NCI-H187 treated with DMSO at 0.1 percent for 48 hours (cell line): ENCODE data around the gene DRG2.
A peak's percentile ranks its signal among the peaks of the same experiment; 100 is the strongest.

ENCODE experiments used
- DNase-seq: peaks from one replicate; lab custom pipeline; 2025; lab: John Stamatoyannopoulos, UW

DRG2 gene, protein sequence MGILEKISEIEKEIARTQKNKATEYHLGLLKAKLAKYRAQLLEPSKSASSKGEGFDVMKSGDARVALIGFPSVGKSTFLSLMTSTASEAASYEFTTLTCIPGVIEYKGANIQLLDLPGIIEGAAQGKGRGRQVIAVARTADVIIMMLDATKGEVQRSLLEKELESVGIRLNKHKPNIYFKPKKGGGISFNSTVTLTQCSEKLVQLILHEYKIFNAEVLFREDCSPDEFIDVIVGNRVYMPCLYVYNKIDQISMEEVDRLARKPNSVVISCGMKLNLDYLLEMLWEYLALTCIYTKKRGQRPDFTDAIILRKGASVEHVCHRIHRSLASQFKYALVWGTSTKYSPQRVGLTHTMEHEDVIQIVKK

DNA sequence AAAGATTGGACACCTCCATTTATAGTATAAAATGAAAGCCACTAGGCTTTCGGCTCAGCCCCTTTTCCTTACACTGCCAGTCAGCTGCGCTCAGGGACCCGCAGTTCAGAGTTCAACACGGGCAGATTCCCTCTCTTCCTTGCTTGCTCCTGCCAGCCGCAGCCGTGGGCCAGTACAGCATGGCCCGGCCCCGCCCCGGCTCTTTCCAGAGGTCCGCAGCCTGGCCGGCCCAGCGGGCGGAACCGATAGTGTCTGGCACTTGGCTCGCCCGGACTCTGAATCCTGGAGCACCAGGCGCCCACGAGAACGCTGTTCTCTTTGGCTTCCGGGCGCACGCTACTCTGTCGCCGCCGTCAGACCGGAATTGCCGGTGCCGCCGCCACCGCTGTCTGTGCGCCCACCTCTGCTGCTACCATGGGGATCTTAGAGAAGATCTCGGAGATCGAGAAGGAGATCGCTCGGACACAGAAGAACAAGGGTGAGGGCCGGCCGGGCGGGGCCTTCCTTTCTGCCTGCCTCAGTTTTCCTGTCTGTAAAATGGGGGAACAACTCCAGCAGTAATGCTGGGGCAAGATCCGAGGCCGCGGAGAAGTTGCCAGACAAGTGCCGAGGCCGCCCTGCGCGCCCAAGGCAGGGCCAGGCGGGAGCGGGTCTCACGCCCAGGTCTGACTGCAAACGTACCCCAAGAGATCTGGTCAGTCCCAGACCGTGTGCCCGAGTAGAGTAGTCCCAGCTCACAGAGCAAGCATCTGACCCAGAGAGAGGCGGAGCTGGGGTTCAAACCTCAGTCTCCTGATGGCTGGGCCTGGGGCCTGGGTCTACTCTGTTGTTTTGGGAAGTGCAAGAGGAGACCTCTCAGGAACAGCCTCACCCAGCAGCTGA is at the start of gene DRG2:
Gene DRG2, plus strand, starts transcription at position 339 of the 882 bp plus-strand sequence. Its CDS starts 76 bp downstream, at position 415.
- DNase-seq, result peak; percentile 3

DNA sequence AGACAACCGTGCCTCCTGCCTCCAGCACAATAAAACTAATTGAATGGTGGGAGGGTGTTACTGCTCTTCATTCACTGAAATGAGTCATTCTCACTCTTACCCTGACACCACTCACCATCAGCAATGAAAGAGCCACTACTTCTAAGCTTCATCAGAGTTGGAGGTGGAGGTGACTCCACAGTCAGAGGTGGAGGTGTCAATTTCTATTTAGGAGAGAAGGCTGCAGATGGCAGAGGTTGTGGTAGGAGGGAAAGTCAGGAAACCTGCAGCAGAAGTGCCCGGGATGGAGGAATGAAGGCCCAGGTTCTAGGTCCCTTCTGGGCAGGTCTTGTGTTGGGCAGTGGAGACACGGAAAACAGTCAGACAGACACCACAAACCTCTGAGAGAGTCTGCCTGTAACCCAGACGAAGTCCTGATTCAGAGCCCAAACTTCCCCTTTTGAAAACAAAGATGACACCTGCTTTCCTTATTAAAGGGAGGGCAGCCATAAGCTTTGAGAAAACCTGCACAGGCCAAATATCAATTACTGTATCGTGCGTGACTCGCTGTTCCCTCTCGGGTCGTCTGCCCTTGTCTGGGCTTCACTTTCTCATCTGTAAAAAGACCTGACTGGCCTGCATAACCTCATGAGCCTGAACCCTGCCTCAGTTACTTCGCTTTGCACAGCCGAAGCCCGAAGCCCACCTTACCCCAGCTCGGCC is 49.4 kb upstream of the DRG2 start:
- no peak for DNase-seq

DNA sequence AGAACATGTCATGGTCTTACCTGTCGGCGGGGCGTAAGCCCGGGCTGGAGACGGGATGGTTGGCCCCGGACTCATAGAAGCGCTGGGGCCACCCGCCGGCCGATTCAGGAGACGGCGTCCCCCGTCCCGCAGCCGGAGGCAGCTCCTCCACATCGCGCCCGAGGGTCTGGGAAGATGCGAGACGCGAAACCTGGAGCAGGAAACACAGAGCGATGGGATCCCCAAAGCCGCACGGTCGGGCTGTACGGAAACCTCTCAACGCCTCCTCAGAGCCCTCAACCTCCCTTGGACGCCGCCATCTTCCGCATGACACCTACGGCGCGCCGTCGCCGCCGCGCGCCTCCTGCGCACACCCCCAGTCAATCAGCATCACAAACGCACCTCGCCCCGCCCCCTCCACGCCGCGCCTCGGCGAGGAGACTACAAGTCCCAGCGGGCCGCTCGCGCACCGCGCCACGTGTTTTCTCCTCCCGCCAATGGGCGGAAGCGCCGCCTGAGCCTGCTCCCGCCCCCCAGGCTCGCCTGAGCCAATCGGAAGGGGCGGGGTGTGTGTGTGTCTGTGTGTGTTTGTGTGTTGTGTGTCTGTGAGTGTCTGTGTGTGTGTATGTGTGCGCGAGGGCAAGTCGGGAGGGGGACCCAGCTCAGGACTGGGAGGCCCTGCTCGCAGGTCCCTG is 48.8 kb upstream of the DRG2 start, which contains the start of the genes ATPAF2 and GID4:
Gene ATPAF2, minus strand, starts transcription at position 308 of the 674 bp plus-strand sequence. Its CDS starts 155 bp downstream, at position 153.
Gene GID4, plus strand, starts transcription at position 548 of the 674 bp plus-strand sequence. Its CDS starts 57 bp downstream, at position 605.
- DNase-seq, result peak; percentile 88

DNA sequence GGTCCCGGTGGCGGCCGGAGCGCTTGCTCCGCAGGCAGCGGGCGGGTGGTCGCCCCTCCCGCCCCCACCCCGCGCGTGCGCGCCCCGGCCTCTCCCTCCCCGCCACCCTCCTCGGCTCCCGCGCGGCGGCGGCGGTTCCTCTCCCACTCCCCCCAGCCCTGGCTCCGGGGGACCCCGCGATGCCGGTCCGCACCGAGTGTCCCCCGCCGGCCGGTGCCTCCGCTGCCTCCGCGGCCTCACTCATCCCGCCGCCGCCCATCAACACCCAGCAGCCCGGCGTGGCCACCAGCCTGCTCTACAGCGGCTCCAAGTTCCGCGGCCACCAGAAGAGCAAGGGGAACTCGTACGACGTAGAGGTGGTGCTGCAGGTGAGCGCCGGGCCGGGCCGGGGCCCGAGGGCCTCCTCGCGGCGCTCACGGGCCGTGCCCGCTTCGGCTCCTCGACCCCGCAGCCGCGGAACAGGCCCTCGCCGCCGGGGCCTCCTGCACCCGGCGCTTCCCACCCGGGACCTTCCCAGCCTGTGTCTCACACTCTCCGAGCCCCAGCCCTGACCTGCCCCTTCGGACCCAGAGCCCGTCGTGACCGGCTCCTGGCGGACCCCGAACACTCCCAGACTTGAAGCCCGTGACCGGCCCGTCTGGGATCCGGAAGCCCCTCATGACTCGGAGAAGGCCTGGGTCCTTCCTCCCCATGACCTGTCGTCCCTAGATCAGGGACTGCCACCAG is 48.0 kb upstream of the DRG2 start:
- no peak for DNase-seq

DNA sequence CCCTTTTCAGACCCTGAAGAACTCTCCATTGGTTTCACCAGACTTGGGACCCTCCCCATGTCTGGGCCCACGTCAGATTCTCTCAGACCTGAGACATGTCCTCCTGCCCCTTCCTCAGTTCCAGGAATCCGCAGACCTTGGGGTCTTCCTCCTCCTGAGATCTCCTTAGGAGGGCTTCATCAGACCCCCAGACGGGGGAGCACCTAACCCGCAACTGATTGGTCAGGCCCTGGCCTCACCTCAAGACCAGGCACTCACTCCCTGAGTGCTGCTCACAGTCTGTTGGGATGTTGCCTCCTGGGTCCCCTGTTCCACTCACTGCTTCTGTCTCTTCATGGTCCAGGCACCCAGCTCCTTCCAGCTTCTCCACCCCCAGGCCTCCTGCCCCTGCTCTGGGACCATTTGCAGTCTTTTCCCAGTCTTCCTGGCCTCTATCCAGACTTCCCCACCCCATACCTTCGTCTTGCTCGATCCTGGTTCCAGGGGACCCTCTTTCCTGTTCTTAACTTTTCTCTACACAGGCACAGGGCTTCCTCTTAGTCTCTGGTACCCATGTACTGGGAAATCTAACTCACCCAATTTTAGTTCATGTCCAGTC is 47.4 kb upstream of the DRG2 start:
- no peak for DNase-seq

DNA sequence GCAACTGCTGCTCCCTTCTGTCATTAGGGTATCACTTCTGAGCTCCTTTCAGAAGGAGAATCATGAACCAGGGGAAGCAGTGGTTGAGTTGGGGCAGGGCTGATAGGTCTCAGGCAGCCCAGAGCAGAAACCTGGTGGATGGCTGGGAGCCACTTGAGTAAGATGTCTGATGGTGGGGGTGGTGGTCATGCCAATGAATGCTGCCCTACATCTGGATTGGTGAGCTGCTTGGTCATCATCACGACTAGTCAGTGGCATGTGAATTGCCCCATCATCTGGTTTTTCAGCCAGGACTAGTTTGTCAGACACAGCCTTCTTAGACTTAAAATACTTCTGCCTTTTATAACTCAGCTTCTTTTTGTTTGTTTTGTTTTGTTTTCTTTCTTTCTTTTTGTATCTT is 46.0 kb upstream of the DRG2 start:
- no peak for DNase-seq

DNA sequence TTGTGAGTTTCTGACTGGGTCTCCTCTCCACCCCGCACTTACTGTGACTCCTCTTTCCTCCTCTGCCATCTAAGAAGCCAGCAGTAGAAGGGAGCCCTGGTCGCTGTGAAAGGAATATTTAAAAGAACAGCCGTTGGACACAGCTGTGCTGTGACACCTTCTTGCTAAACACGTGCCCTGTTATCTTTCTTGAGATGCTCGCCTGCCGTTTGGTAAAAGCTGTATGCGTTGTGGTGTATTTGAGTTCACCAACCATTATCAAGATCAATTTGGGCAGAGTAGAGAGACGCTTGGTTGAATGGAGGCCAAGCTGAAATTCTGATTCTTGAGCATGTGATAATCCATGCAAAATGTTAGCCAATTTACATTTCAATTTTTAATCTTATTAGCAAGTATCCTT is 44.8 kb upstream of the DRG2 start:
- DNase-seq, result no peak

DNA sequence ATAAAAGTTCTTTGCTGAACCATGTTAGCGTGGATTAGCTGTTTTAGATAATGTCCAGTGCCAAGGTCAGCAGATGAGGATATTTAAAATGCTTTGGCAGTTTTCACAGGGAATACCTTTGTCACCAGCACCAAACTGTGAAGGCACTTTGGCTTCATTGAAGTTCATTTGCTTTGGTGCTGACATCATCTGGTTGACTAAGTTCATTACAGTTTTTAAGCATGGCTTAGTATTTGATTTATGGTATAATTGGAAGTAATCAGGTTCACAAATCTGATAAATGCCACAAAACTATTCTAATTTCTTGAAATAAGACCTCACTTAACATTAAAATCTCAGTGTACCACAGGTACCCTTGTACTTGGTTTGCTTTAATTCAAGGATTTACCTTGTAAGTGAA is 44.3 kb upstream of the DRG2 start:
- DNase-seq, result no peak

DNA sequence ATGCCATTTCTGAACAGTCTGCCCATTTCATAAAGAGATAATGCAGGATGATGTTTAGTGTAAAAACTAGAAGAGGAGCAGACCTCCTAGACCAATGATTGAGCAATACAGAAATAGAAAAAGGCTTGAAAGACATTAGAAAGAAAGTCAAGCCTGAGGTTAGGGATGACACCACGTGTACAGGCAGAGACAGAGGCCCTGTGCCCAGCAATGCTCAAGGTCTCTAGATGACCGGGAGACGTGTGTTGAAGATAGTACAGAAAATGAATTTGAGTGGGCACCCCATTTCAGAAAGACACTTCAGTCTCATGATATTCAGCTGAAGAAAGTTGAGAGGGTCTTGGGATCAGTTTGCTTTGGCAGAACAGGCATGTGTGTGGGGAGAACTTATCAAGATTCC is 43.1 kb upstream of the DRG2 start:
- DNase-seq, result no peak

DNA sequence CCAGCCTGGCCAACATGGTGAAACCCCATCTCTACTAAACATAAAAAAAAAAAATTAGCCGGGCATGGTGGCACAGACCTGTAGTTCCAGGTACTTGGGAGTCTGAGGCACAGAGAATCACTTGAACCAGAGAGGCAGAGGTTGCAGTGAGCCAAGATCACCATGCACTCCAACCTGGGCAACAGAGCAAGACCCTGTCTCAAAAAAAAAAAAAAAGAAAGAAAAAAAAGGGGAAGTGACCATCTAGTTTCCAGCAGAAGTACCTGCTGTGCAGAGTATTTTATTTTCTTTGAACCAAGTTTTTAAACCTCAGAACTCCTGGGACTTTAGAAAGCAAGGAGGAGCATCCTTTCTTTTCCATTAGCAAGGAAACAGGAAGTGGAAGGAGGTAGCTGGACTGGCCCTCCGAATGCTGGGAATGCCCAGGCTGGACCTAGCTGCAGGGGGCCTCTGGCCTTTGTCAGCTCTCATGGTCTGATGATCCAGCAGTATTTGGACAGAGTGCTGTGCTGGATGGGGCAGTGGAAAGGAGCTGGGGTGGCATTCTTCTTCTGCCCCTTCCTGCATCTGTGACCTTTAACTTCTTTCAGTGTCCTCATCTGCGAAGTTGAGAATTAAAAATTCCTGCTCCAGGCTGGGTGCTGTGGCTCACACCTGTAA is 41.9 kb upstream of the DRG2 start:
- no peak for DNase-seq

DNA sequence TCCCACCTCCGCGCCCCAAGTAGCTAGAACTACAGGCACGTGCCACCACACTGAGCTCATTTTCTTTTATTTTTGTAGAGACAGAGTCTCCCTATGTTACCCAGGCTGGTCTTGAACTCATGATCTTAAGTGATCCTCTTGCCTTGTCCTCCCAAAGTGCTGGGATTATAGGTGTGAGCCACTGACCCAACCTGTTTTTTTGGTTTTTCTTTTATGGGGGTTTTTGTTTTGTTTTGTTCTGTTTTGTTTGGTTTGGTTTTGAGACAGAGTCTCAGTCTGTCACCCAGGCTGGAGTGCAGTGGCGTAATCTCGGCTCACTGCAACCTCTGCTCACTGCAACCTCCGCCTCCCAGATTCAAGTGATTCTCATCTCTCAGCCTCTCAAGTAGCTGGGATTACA is 32.2 kb upstream of the DRG2 start:
- DNase-seq, result no peak

DNA sequence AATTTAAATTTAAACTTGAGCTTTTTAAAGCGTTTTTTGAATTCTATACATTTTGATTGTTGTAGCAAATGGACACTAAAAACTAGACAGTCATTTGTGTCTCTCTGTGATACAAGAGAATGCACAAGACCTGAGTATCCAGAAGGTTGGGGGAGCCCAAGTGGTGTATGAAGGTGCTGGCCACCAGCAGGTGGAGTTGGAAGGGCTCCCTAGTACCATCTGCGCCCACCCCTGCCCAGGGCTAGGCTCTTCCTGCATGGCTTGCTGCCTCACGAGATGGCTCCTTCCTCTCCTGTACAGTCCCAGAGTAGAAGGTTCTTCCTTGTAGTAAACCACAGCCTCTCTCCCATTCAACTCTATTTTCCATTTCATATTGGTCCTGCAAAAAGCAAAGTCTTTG is 31.5 kb upstream of the DRG2 start:
- no peak for DNase-seq

DNA sequence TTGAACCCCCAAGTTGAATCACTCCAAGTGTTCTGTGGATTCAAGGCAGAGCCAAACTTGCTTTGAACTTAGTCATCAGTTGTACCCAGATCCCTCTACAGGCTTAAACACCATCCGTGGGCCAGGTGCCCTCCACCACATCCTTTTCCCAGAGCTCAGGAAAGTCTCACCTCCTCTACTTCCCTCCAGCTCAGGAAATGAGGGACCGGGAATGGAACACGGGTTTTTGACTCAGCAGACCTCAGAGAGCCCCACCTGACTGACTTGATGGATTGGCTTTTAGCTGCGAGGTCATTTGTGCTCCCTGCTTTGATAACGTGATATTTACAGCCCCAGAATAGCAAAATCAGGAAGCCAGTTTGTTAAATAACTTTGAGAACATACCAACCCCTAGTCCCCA is 28.5 kb upstream of the DRG2 start:
- DNase-seq, result no peak

DNA sequence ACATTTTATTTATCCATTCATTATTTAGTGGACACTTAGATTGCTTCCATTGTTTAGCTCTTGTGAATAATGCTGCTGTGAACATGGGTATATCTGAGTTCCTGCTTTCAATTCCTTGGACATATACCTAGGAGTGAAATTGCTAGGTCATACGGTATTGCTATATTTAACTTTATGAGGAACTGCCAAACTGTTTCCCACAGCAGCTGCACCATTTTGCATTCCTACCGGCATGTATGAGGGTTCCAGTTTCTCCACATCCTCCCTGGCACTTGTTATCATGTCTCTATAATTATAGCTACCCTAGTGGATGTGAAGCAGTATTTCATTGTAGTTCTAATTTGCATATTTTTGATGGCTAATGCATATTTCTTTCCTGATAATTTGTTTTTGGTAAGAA is 23.7 kb upstream of the DRG2 start:
- no peak for DNase-seq

DNA sequence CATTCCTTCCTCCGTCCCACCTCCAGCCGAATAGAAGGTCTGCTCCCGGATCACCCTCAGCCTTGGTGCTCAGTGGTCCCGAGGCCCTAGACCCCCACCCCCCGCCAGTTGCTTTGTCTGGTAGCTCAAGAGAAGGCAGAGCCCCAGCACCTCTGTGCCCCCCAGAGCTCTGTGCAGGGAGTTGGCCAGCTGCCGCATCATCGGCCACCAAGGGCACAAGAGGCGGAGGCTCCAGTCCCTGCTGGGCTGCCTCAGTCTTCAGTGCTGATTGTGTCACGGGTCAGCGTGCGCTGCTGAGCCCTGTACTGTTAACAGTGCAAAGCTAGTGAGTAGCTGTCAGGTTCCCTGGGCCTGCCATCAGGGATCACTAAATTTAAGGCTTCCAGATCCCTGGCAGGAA is 22.2 kb upstream of the DRG2 start:
- DNase-seq, result no peak

DNA sequence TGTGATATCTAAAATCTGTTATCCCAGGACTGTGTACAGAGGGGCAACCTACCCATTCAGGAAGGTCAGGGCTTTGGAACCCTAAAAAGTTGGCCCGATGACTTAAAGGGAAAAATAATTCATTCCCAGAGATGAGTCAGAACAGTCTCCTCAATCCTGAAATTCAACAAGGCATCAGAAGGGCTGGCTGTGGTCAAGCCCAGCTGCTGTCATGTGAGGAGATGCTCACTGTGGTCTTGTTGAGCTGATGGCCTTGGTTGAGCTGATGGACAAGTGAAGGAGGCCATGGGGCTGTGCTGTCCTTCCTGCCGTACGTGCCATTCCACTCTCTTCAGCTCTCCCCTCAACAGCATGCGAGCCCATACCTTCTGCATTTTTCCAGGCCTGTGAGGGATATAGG is 20.9 kb upstream of the DRG2 start:
- no peak for DNase-seq

DNA sequence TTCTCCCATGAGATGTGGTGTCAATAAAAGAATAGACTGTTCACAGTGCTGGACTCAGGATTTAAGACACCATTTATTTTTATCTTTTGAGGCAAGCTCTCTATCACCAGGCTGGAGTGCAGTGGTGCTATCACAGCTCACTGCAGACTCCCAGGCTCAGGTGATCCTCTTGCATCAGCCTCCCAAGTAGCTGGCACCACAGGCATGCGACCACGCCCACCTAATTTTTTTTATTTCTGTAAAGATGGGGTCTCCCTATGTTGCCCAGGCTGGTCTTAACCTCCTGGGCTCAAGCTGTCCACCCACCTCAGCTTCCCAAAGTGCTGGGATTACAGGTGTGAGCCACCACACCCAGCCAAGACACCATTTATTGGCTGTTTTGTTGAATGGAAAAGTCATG is 18.6 kb upstream of the DRG2 start:
- no peak for DNase-seq

DNA sequence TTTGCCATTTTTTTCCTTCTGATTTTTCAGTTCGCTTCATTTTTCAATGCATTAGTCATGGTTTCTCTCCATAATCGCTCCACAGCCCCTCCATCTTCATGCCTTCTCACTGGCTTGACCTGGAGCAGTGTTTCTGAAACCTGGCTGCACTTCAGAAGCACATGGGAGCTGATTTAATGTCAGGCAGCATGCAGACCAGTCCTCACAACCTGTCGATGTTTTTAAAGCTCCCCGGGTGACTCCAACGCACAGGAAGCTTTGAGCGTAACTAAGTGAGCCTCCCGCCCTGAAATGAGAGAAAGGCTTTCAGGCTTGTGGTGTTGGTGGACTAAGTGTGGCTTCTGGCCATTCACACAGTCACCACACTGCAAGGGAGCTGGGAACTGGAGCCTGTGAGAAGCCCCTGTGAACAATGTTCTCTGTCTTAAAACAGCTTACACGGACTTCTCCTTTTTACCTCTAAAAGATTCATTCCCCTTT is 16.8 kb upstream of the DRG2 start:
- DNase-seq, result no peak

DNA sequence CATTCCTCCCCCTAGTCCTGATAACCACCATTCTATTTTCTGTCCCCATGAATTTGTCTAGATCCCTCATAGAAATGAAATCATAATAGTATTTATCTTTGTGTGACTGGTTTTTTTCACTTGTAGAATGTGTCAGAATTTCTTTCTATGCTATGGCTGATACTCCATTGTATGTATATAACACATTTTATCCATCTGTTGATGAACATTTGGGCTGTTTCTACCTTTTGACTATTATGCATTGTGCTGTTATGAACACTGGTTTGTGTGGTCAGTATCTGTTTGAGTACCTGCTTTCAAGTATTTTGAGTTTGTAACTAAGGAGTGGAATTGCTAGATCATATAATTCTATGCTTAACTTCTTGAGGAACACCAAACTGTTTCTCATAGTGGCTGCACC is 16.0 kb upstream of the DRG2 start:
- no peak for DNase-seq
